Suppressor macrophage treated with lipopolysaccharide for 1 hour (primary cell): Measurements from ENCODE around the gene ENTPD1.
A peak's percentile ranks its signal among the peaks of the same experiment; 100 is the strongest.
"Not testable (repeated sequence)": the region's sequence is repeated elsewhere in the genome, so short reads cannot be mapped to it uniquely, and the experiment has no call there.

Experiments
- DNase-seq, 3 donors: peaks; one replicate each; pipeline ENCODE4 v3.0.0-alpha.2; 2020 to 2022

ENTPD1 gene

GRCh38 chr10:95796504-95796903 lies 40.5 kb downstream of the ENTPD1 start:
- peak in 2 of 3 donors; percentile 40 to 43 for DNase-seq

GRCh38 chr10:95798096-95798855 lies 42.3 kb downstream of the ENTPD1 start:
- DNase-seq = peak in 1 of 3 donors; percentile 44

DNA sequence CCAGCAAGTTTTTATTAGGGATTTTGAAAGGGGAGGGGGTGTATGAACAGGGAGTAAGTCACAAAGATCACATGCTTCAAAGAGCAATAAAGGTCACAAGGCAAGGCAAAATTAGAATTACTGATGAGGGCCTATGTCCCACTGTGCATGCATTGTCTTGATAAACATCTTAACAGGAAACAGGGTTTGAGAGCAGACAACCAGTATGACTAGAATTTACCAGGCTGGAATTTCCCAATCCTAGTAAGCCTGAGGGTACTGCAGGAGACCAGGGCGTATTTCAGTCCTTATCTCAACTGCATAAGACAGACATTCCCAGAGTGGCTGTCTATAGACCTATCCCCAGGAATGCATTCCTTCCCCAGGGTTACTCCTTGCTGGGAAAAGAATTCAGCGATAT lies 44.3 kb downstream of the ENTPD1 start:
- not testable (repeated sequence) for DNase-seq

- DNase-seq = not testable (repeated sequence)
Measured at GRCh38 chr10:95806687-95807380, 50.9 kb downstream of the ENTPD1 start.

DNA sequence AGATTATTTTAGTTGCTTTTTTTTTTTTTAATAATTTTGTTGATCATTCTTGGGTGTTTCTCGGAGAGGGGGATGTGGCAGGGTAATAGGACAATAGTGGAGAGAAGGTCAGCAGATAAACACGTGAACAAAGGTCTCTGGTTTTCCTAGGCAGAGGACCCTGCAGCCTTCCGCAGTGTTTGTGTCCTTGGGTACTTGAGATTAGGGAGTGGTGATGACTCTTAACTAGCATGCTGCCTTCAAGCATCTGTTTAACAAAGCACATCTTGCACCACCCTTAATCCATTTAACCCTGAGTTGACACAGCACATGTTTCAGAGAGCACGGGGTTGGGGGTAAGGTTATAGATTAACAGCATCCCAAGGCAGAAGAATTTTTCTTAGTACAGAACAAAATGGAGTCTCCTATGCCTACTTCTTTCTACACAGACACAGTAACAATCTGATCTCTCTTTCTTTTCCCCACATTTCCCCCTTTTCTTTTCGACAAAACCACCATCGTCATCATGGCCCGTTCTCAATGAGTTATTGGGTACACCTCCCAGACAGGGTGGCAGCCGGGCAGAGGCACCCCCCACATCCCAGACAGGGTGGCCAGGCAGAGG lies 52.8 kb downstream of the ENTPD1 start:
- not testable (repeated sequence) for DNase-seq

DNA sequence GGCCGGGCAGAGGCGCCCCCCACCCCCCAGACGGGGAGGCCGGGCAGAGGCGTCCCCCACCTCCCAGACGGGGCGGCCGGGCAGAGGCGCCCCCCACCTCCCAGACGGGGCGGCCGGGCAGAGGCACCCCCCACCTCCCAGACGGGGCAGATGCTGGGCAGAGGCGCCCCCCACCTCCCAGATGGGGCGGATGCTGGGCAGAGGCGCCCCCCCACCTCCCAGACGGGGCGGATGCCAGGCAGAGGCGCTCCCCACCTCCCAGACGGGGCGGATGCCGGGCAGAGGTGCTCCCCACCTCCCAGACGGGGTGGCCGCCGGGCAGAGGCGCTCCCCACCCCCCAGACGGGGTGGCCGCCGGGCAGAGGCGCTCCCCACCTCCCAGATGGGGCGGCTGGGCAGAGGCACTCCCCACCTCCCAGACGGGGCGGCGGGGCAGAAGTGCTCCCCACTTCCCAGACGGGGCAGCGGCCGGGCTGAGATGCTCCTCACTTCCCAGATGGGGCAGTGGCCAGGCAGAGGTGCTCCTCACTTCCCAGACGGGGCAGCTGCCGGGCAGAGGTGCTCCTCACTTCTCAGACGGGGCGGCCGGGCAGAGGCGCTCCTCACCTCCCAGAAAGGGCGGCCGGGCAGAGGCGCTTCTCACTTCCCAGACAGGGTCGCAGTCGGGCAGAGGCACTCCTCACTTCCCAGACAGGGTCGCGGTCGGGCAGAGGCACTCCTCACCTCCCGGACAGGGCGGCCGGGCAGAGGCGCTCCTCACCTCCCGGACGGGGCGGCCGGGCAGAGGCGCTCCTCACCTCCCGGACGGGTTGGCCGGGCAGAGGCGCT lies 53.6 kb downstream of the ENTPD1 start:
- DNase-seq = no peak

GRCh38 chr10:95810198-95810976 lies 54.4 kb downstream of the ENTPD1 start:
- DNase-seq = no peak

GRCh38 chr10:95813054-95813685 lies 57.2 kb downstream of the ENTPD1 start:
- DNase-seq = no peak

GRCh38 chr10:95814011-95814727 lies 58.2 kb downstream of the ENTPD1 start:
- DNase-seq = peak in 2 of 3 donors; percentile 21 to 40

DNA sequence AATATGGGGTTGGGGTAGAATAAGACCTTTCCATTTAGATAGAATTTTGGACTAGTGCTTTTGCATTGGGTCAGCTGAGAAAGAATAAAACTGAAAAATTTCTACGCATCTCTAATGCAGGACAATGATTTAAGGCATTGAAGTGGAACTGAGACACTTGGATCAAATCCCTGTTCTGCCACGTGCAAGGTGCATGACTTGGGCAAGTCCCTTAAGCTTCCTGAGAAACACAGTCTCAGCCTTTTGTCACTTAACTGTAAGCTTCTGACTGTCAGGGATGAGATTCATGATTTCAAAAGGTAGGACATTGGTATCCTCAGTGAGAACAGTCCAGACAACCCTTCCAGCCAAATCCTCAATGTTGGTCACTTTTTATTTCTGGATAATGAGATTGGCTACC lies 59.2 kb downstream of the ENTPD1 start:
- no peak for DNase-seq

GRCh38 chr10:95815701-95816240 lies 59.8 kb downstream of the ENTPD1 start:
- no peak for DNase-seq

DNA sequence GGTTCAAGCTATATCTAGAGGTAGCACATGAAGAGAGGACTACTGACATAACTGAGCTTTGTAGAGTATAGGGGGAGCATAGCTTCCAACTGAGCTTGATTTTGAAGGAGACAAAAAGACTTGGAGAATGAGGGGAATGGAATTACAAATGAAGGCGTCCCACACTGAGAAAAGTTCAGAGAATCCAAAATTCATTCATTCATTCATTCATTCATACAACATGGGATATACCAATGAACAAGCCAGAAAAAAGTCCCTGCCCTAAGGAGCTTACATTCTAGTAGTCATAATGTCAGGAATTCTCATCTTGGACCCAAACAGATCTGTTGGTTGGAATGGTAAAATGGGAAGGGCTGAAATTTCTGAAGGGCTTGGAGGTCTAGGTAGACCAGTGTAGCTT lies 62.0 kb downstream of the ENTPD1 start:
- no peak for DNase-seq

- no peak for DNase-seq
Measured at GRCh38 chr10:95818668-95819067, 62.7 kb downstream of the ENTPD1 start.

DNA sequence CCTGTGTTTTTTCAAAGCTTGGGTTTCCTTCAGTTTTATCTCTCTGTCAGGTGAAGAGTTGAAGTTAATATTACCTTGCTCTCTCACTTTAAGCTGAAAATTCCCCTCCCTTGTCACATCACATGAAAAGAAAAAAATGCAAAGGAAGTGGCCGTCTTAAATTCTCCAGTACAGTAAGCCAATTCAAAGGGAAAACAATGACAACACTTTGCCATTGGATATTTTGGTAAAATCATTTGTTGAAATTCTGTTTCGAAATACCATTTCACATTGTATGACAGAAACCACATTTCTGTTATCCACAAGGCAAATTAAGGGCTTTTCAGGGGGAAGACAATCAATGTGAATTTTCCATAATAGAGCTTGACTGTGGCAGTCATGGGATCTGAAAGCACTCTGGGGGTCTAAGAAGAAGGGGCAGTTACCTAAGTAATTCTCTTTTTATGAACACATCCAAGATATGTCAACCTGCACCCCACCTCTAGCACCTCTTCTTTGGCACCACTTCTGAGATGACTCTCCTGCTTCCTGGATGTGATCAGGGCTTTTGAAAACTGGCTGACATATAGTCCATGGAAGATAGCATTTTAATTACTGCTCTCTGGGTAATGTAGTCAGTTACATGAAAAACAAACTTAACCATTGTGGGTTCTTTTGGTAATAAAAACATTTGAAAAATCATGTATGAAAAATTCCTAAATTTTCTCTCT lies 63.8 kb downstream of the ENTPD1 start:
- peak in 1 of 3 donors; percentile 24 for DNase-seq

GRCh38 chr10:95820363-95820762 lies 64.4 kb downstream of the ENTPD1 start:
- peak; percentile 35 to 58 (median 38) for DNase-seq

DNA sequence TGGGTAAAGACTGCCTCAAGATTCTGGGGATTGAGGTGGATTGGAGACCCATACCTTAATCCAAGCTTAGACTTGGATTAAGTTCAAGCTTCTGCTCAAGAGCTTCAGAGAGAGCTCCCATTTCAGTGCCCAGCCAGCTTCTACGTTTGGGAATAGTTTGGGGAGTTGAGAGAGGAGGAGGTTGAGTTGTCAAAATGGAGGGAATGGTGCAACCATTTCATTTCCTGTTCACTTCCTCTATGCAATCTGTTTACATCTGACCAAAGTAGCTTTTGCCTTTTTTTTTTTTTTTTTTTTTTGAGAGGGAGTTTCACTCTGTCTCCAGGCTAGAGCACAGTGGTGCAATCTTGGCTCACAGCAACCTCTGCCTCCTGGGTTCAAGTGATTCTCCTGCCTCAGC lies 65.8 kb downstream of the ENTPD1 start:
- DNase-seq = peak in 1 of 3 donors; percentile 39

- no peak for DNase-seq
Measured at GRCh38 chr10:95830044-95830443, 74.1 kb downstream of the ENTPD1 start.

DNA sequence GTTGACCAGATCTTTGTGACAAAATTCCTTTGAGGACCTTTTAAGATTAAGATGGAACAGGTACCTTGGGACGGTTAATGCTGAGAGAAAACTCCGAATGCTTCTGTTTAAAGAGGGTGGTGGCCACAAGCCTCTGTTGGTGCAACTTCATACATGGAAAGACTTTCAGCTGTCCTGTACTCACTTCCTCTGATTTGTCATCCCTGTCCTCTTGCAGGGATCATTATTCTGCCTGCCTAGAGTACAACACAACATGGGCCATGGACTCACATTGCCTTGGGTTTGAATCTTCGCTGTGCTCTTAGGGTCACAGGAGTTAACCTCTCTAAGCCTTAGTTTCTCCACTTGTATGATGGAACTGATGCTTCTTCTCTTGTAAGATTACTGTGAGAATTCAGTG lies 75.1 kb downstream of the ENTPD1 start:
- no peak for DNase-seq

DNA sequence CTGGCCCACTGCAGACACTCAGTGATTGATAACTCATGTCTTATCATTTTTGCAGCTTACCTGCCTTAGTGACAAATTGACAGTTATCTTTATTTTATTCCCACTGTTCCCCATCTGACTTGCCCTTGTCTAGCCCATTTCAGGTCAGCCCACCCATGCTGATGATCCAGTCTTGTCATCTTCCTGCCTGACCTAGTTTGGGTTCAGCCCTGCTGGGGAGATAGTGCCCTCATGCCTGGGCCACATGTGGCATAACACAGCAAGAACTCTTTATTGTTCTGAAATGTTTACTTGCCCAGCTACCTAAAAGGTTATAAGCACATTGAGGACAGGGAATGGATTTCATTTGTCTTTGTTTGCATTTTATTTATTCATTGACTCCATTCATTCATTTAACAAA lies 75.6 kb downstream of the ENTPD1 start:
- no peak for DNase-seq
